ENCODE data around the gene IFFO2.

Gene IFFO2

GRCh38 chr1:18949686-18950400 is 6.6 kb downstream of the IFFO2 start:
- peak; percentile 89 for DNase-seq

GRCh38 chr1:18948913-18949685 is 7.4 kb downstream of the IFFO2 start:
- DNase-seq = peak; percentile 82

- DNase-seq = no peak
Measured at GRCh38 chr1:18948048-18948912, 8.2 kb downstream of the IFFO2 start.

- no peak for DNase-seq
Measured at GRCh38 chr1:18947570-18947969, 8.9 kb downstream of the IFFO2 start.

GRCh38 chr1:18946550-18947381 is 9.7 kb downstream of the IFFO2 start:
- DNase-seq = no peak

- DNase-seq = peak; percentile 78
Measured at GRCh38 chr1:18945401-18945849, 11.1 kb downstream of the IFFO2 start.

- DNase-seq = no peak
Measured at GRCh38 chr1:18944810-18945209, 11.7 kb downstream of the IFFO2 start.

- no peak for DNase-seq
Measured at GRCh38 chr1:18943914-18944572, 12.4 kb downstream of the IFFO2 start.

- DNase-seq = no peak
Measured at GRCh38 chr1:18943162-18943561, 13.3 kb downstream of the IFFO2 start.

- no peak for DNase-seq
Measured at GRCh38 chr1:18942340-18942739, 14.1 kb downstream of the IFFO2 start.

- peak; percentile 65 for DNase-seq
Measured at GRCh38 chr1:18941221-18942141, 15.0 kb downstream of the IFFO2 start.

- DNase-seq = no peak
Measured at GRCh38 chr1:18940303-18941020, 16.0 kb downstream of the IFFO2 start.

- peak; percentile 60 for DNase-seq
Measured at GRCh38 chr1:18939398-18940302, 16.8 kb downstream of the IFFO2 start.

- DNase-seq = no peak
Measured at GRCh38 chr1:18938707-18939070, 17.8 kb downstream of the IFFO2 start.

- no peak for DNase-seq
Measured at GRCh38 chr1:18938008-18938706, 18.3 kb downstream of the IFFO2 start.

GRCh38 chr1:18937539-18937938 is 18.9 kb downstream of the IFFO2 start:
- DNase-seq = no peak

GRCh38 chr1:18936814-18937481 is 19.5 kb downstream of the IFFO2 start:
- no peak for DNase-seq

GRCh38 chr1:18936471-18936813 is 20.0 kb downstream of the IFFO2 start:
- DNase-seq = no peak
